Astrocyte (in vitro differentiated cells and primary cell): ENCODE results near the gene SEPTIN3.

Experiments
- CTCF ChIP-seq: IDR thresholded peaks from 2 replicates; pipeline ENCODE4 v1.5.1; 2011; ENCODE audit warnings: low read depth, mild to moderate bottlenecking, inconsistent platforms, low read length, moderate library complexity; ENCODE audit not compliant: insufficient read depth
- EZH2 ChIP-seq: IDR thresholded peaks from 2 replicates; pipeline ENCODE4 v1.6.1; 2012; ENCODE audit warnings: mild to moderate bottlenecking, low read length, inconsistent platforms; ENCODE audit not compliant: insufficient read depth

DNA sequence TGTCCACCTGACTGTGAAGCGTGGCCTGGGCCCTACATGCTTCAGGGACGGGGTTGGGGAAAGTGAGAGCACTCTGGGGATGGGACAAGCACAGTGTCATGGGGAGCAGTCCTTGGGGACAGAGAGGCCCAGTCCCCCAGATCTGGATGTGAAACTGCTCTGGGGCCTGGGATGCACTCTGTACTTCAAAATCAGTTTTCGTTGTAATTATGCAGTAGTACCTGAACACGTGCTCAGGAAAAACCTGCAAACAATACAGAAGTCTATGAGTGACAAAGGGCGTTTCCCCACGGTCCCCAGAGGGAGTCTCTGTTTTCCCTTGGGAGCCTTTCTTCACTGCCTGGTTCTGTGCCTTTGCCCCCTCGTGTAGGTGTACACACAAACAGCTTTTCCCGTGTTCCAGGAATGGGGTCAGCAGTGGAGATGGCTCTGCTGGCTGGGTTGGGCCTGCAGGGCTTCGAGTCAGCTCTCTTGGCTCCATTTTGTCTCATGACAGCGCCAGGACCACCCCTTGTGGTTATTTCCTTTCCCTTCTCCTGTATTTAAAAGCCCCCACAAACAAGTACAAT, 37.5 kb upstream of the SEPTIN3 start:
- TF ChIP-seq CTCF, result no peak
- no peak for TF ChIP-seq EZH2
